ENCODE data around the gene DNPEP. TPM values are rescaled to one million over a fixed set of nuclear protein-coding genes. Genes with fewer than 3 reads are reported as not detected.

The DNPEP gene
- total RNA-seq, 1 experiment from 2014 or later = 60.9 TPM

- Histone ChIP-seq H2BK120ac (ENCODE audit: low read depth, low read length, poor library complexity, severe bottlenecking) (no peak overlapping the region), H3K27ac (ENCODE audit: insufficient read length, low read depth, low read length) (no peak overlapping the region), H3K23me2 (ENCODE audit: insufficient read length, low read depth, low read length, poor library complexity, severe bottlenecking) (peaks cover 6% of the 10 kb centered on the region), H3K4me1 (ENCODE audit: insufficient read depth, low read length) (peaks cover 2% of the 10 kb centered on the region; the same call in 1 of the 2 replicates), H2BK12ac (ENCODE audit: insufficient read length, low read depth, low read length) (no peak overlapping the region), H3K4ac (ENCODE audit: low read depth, low read length) (no peak overlapping the region), H2AFZ (ENCODE audit: low read length) (no peak overlapping the region), H3K4me2 (ENCODE audit: insufficient read depth, insufficient read length, low read length) (peak overlapping the region; percentile 3), H4K8ac (replicated peaks; ENCODE audit: insufficient read length, low read depth, low read length) (no peak overlapping the region), H2BK15ac (ENCODE audit: low read depth, low read length) (no peak overlapping the region), H3K14ac (ENCODE audit: insufficient read depth, low read length) (0 out of 2 replicates have a peak overlapping the region, but pooled peaks have one; percentile 10), H2BK5ac (ENCODE audit: insufficient read length, low read length) (no peak overlapping the region), H3K79me1 (ENCODE audit: insufficient read depth, low read depth, low read length, poor library complexity, severe bottlenecking) (no peaks in the 10 kb centered on the region), H3K79me2 (ENCODE audit: insufficient read depth, low read length) (no peaks in the 10 kb centered on the region), H2AK5ac (ENCODE audit: insufficient read length, low read length) (no peak overlapping the region), H3T11ph (ENCODE audit: low read length) (no peak overlapping the region), H4K5ac (ENCODE audit: insufficient read length, low read depth, low read length) (no peak overlapping the region), H3K9me3 (ENCODE audit: control insufficient read depth, low read depth, low read length) (no peaks in the 10 kb centered on the region), H4K91ac (ENCODE audit: insufficient read length, low read depth, low read length) (no peak overlapping the region), H3K56ac (ENCODE audit: insufficient read length, low read depth, low read length) (no peak overlapping the region), H4K20me1 (ENCODE audit: control insufficient read depth, insufficient read depth, insufficient read length) (no peaks in the 10 kb centered on the region), H3K23ac (ENCODE audit: insufficient read length, low read depth, low read length) (no peak overlapping the region), H2BK20ac (ENCODE audit: low read depth, low read length, poor library complexity, severe bottlenecking) (no peak overlapping the region), H3K9ac (ENCODE audit: extremely low read depth, insufficient read length, low read length) (no peak overlapping the region), H3K27me3 (ENCODE audit: insufficient read depth, low read length) (no peaks in the 10 kb centered on the region; the same call in 1 of the 2 replicates), H3K18ac (ENCODE audit: insufficient read length, low read depth, low read length) (peak overlapping the region; percentile 1)
- Mint-ChIP-seq H3K27ac (peak overlapping the region; percentile 19 to 66 (median 32); a peak in 3 of 7 replicates), H3K4me1 (peaks cover 7 to 12% of the 10 kb centered on the region in 2 experiments), H3K9me3 (no peaks in the 10 kb centered on the region; a peak in 1 of 5 replicates), H3K27me3 (ENCODE audit: low read depth) (peaks cover 21% of the 10 kb centered on the region), H3K4me3 (peak overlapping the region; percentile 24 to 61; a peak in 4 of 5 replicates), H3K36me3 (ENCODE audit: insufficient read depth in 1 of 3, low read depth in 3 of 3) (no peaks in the 10 kb centered on the region)
- DNase-seq = peak; percentile 91
- no CpG with 5 or more reads among the region's 16 CpGs for WGBS (ENCODE audit: extremely low coverage, insufficient read length, low lambda C conversion rate)
- TF ChIP-seq CTCF (conservative IDR thresholded peaks at IDR 0.05) = peak; percentile 87
These were observed 46.2 kb upstream of the DNPEP start for GRCh38 chr2:219433666-219434467.
